Erythroblast (primary cell): ENCODE measurements around the gene OSBPL3.

ENCODE experiments used
- GATA1 ChIP-seq: IDR thresholded peaks from 2 replicates; pipeline ENCODE4 v1.6.1; 2011; ENCODE audit warnings: low read depth, mild to moderate bottlenecking, control low read depth, low read length, moderate library complexity
- POLR2A ChIP-seq: IDR thresholded peaks from 2 replicates; pipeline ENCODE4 v1.6.1; 2011; ENCODE audit warnings: mild to moderate bottlenecking, low read length

- TF ChIP-seq POLR2A (no peak), GATA1 (no peak)
These were observed 132.2 kb downstream of the OSBPL3 start for GRCh38 chr7:24847754-24848153.
